Transverse colon (tissue), 4 donors: ENCODE data around the gene TRABD2B. TPM values are rescaled to one million over a fixed set of nuclear protein-coding genes. Genes with fewer than 3 reads are reported as not detected.

Source experiments
- DNase-seq: peaks from one replicate; pipeline ENCODE4 v3.0.0-alpha.2; 2019
- H3K27ac ChIP-seq, 4 donors: fragments of 200-600 bp; sonication (generic); 2 replicates each; pipeline ENCODE4 v1.5.1; 2016 to 2018; ENCODE audit warnings: inconsistent platforms in 4 of 4
- H3K27me3 ChIP-seq: fragments of 200-600 bp; sonication (generic); 2 replicates; pipeline ENCODE4 v1.5.1; 2017; ENCODE audit warnings: inconsistent platforms
- H3K36me3 ChIP-seq, 4 donors: fragments of 200-600 bp; sonication (generic); 2 replicates each; pipeline ENCODE4 v1.5.1; 2017 to 2019; ENCODE audit warnings: inconsistent platforms in 4 of 4
- H3K4me1 ChIP-seq, 4 donors: fragments of 200-600 bp; sonication (generic); 2 replicates each; pipeline ENCODE4 v1.5.1; 2017 to 2020; ENCODE audit warnings: inconsistent platforms in 4 of 4
- H3K4me3 ChIP-seq, 4 donors: fragments of 200-600 bp; sonication (generic); 1 replicate in 1 of 4; 2 replicates in 3 of 4; pipeline versions ENCODE4 v1.5.1 to v1.6.1; 2017 to 2019; ENCODE audit warnings: inconsistent platforms in 4 of 4
- H3K9me3 ChIP-seq, 2 donors: fragments of 200-600 bp; sonication (generic); 2 replicates each; pipeline ENCODE4 v1.5.1; 2017 to 2019; ENCODE audit warnings: inconsistent platforms in 2 of 2
- CTCF ChIP-seq, 5 experiments: fragments of 200-600 bp in 3 of 5; fragments of 450-650 bp in 2 of 5; sonication (generic) in 3 of 5; IDR thresholded peaks; 1 replicate in 2 of 5; 2 replicates in 3 of 5; pipeline ENCODE4 v1.5.1; 2016 to 2017; ENCODE audit warnings: antibody characterized with exemption in 5 of 5, inconsistent platforms in 3 of 5, mild to moderate bottlenecking in 2 of 5, moderate library complexity in 1 of 5
- EP300 ChIP-seq: sonication (generic); formaldehyde crosslinking; IDR thresholded peaks from one replicate; pipeline ENCODE4 v1.6.1; 2017; ENCODE audit warnings: antibody characterized with exemption, low read depth
- POLR2A ChIP-seq: fragments of 450-650 bp; IDR thresholded peaks from one replicate; pipeline ENCODE4 v1.6.1; 2016; ENCODE audit warnings: antibody characterized with exemption, mild to moderate bottlenecking, moderate library complexity
- POLR2AphosphoS5 ChIP-seq, 3 donors: sonication (generic); formaldehyde crosslinking; IDR thresholded peaks; one replicate each; pipeline ENCODE4 v1.6.1; 2016; ENCODE audit warnings: antibody characterized with exemption in 3 of 3
- WGBS, 2 donors: methylation state at CpG; one replicate each; pipeline ENCODE4 v1.1.5; 2018; ENCODE audit warnings: low coverage in 1 of 2; 5-methylcytosine and 5-hydroxymethylcytosine counted together
- in situ Hi-C, 4 donors: fragments of 200-750 bp; cut with MboI; loops; one replicate each; pipeline versions ENCODE4 v1.15.0 to v1.15.1; 2017; ENCODE audit warnings: low sequenced_read_pairs in 3 of 4, low pct_ligation_motif_present in 1 of 4, low pct_unique_long_range_greater_than_20kb in 1 of 4
- intact Hi-C: fragments of 100-400 bp; cut with DNase I; formaldehyde crosslinking; loops from one replicate; pipeline ENCODE4 v1.15.1; 2023; ENCODE audit warnings: low total_unique reads
- total RNA-seq, 4 donors: library from RNA; depleted of rRNA; stranded (reverse); fragments of >200 nt; gene quantifications; one replicate each; pipeline ENCODE4 v1.1.0, GENCODE V29; 2016

The TRABD2B gene
- total RNA-seq, 4 donors from 2014 or later: 0.27 to 0.48 (median 0.37) TPM; not detected in 1

GRCh38 chr1:47745715-47746609, 251.2 kb downstream of the TRABD2B start:
- H3K4me1 ChIP-seq: no peaks in the 10 kb centered on the region
- no peaks in the 10 kb centered on the region for H3K9me3 ChIP-seq
- H3K36me3 ChIP-seq: no peaks in the 10 kb centered on the region
- 63 to 68% methylated on average over 3 to 8 of the region's 8 CpGs for WGBS, 2 donors
- no peak for DNase-seq
- in situ Hi-C loops: loop anchor here in 1 of 4 donors (25.0 kb wide), 2 partner anchors 316 to 466 kb away; partner anchors contain the start of gene SLC5A9
- TF ChIP-seq EP300 (no peak), CTCF (IDR thresholded peaks at IDR 0.05) (no peak), POLR2AphosphoS5 (IDR thresholded peaks at IDR 0.05) (no peak), POLR2A (no peak)
- no peak overlapping the region for H3K4me3 ChIP-seq
- no peak overlapping the region for H3K27ac ChIP-seq
- intact Hi-C loops: no loop called here
- no peaks in the 10 kb centered on the region for H3K27me3 ChIP-seq

GRCh38 chr1:47742890-47743760, 254.1 kb downstream of the TRABD2B start:
- Histone ChIP-seq H3K27ac (no peak overlapping the region), H3K9me3 (no peaks in the 10 kb centered on the region), H3K4me3 (no peak overlapping the region), H3K36me3 (no peaks in the 10 kb centered on the region), H3K4me1 (no peaks in the 10 kb centered on the region), H3K27me3 (no peaks in the 10 kb centered on the region)
- intact Hi-C loops: no loop called here
- 78 to 94% methylated on average over 8 to 9 of the region's 9 CpGs for WGBS, 2 donors
- no peak for TF ChIP-seq POLR2AphosphoS5 (IDR thresholded peaks at IDR 0.05)
- TF ChIP-seq CTCF (IDR thresholded peaks at IDR 0.05): no peak
- no peak for TF ChIP-seq EP300
- no peak for TF ChIP-seq POLR2A
- in situ Hi-C loops: loop anchor here in 1 of 4 donors (25.0 kb wide), 2 partner anchors 319 to 469 kb away; partner anchors contain the start of gene SLC5A9
- no peak for DNase-seq

GRCh38 chr1:47738560-47739182, 258.5 kb downstream of the TRABD2B start:
- Histone ChIP-seq H3K36me3 (no peaks in the 10 kb centered on the region), H3K4me1 (no peaks in the 10 kb centered on the region), H3K27ac (no peak overlapping the region), H3K27me3 (peaks cover 6% of the 10 kb centered on the region), H3K4me3 (no peak overlapping the region), H3K9me3 (no peaks in the 10 kb centered on the region)
- intact Hi-C loops: no loop called here
- WGBS, 2 donors: 18 to 32% methylated on average over 5 to 8 of the region's 8 CpGs
- peak; percentile 57 for DNase-seq
- in situ Hi-C loops: loop anchor here in 1 of 4 donors (25.0 kb wide), 2 partner anchors 324 to 474 kb away; partner anchors contain the start of gene SLC5A9
- TF ChIP-seq EP300 (no peak), POLR2AphosphoS5 (IDR thresholded peaks at IDR 0.05) (no peak), CTCF (IDR thresholded peaks at IDR 0.05) (peak; percentile 67 to 77 (median 71))
